GM19467 (cell line): ENCODE measurements around the gene GNG7.
"Not testable (repeated sequence)": the region's sequence is repeated elsewhere in the genome, so short reads cannot be mapped to it uniquely, and the experiment has no call there.

Source experiments
- ATAC-seq: cut with Tn5 transposase; IDR thresholded peaks from one replicate; pipeline ENCODE4 v1.9.1; 2021; ENCODE audit warnings: mild to moderate bottlenecking, moderate library complexity; ENCODE audit not compliant: unreplicated experiment

GNG7 gene

GRCh38 chr19:2493448-2493847 lies 209.0 kb downstream of the GNG7 start:
- ATAC-seq, result not testable (repeated sequence)

- no peak for ATAC-seq
These were observed 209.6 kb downstream of the GNG7 start for GRCh38 chr19:2492870-2493269.

GRCh38 chr19:2491130-2491801 lies 211.2 kb downstream of the GNG7 start:
- ATAC-seq, result no peak

- ATAC-seq, result no peak
These were observed 211.8 kb downstream of the GNG7 start for GRCh38 chr19:2490659-2491058.

- no peak for ATAC-seq
These were observed 213.4 kb downstream of the GNG7 start for GRCh38 chr19:2488942-2489731.

GRCh38 chr19:2488405-2488941 lies 214.0 kb downstream of the GNG7 start:
- no peak for ATAC-seq

GRCh38 chr19:2487842-2488241 lies 214.7 kb downstream of the GNG7 start:
- ATAC-seq, result no peak

- no peak for ATAC-seq
These were observed 215.4 kb downstream of the GNG7 start for GRCh38 chr19:2487090-2487489.

GRCh38 chr19:2485428-2485827 lies 217.1 kb downstream of the GNG7 start:
- ATAC-seq, result no peak

GRCh38 chr19:2484178-2484937 lies 218.1 kb downstream of the GNG7 start:
- ATAC-seq, result no peak

GRCh38 chr19:2483484-2484151 lies 218.9 kb downstream of the GNG7 start:
- no peak for ATAC-seq

GRCh38 chr19:2483084-2483483 lies 219.4 kb downstream of the GNG7 start:
- no peak for ATAC-seq

- no peak for ATAC-seq
These were observed 220.0 kb downstream of the GNG7 start for GRCh38 chr19:2482354-2483038.

- ATAC-seq, result no peak
These were observed 221.0 kb downstream of the GNG7 start for GRCh38 chr19:2481466-2481865.

- ATAC-seq, result no peak
These were observed 222.8 kb downstream of the GNG7 start for GRCh38 chr19:2479556-2480194.

- ATAC-seq, result no peak
These were observed 223.5 kb downstream of the GNG7 start for GRCh38 chr19:2478756-2479555.

GRCh38 chr19:2478278-2478755 lies 224.2 kb downstream of the GNG7 start:
- ATAC-seq, result no peak

GRCh38 chr19:2477732-2478191 lies 224.7 kb downstream of the GNG7 start:
- ATAC-seq, result no peak
